Brain pericyte (primary cell): Measurements from ENCODE around the gene TNFRSF25.

Experiments
- DNase-seq: peaks from one replicate; pipeline ENCODE4 v3.0.0-alpha.2; 2012; ENCODE audit warnings: low read depth, low spot score

Gene TNFRSF25, protein sequence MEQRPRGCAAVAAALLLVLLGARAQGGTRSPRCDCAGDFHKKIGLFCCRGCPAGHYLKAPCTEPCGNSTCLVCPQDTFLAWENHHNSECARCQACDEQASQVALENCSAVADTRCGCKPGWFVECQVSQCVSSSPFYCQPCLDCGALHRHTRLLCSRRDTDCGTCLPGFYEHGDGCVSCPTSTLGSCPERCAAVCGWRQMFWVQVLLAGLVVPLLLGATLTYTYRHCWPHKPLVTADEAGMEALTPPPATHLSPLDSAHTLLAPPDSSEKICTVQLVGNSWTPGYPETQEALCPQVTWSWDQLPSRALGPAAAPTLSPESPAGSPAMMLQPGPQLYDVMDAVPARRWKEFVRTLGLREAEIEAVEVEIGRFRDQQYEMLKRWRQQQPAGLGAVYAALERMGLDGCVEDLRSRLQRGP

GRCh38 chr1:6466023-6466422 is at the start of gene TNFRSF25:
TSS of gene TNFRSF25 (minus strand) at chr1:6466173. CDS start at chr1:6466107, 66 bp downstream.
- DNase-seq, result no peak

- no peak for DNase-seq
Measured at GRCh38 chr1:6515771-6516170, 49.8 kb upstream of the TNFRSF25 start.

DNA sequence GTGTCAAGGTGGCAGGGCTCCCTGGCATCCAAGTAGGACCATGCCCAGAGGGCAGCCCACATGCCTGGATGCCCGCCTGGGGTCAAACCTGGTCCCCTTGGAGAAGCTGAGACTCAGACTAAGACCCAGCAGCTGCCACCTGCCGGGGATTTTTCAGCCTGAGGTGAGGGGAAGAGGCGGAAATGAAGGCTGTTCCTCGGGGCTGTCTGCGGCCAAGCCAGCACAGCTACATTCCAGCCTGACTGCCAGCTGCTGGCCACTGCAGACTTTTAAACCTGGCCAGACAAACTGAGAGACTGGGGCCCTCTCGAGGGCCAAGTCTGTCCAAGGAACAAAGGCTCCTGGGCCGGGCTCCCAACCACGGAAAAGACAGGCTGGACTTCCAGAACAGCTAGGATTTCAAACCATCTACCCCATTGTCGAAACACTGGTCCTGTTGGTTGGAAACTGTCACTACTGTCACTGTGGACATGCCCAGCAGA is 47.4 kb upstream of the TNFRSF25 start:
- DNase-seq, result no peak

DNA sequence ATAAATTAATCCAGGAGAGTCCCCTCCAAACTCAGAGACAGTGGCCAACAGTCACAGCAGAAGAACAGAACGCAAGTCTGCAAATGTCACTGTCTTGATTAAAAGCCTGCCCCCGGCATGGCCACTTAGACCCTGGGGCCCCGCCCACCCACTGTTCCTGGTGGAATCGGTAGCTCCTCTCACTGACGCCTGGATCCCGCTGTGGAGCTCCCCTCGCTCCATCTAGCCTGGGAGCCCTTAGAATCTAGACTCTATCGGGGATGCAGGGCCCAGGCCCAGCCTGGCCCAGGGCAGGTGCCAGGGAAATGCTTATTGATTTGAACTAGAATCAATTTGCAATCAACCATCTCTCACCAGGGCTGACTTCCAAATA is 46.9 kb upstream of the TNFRSF25 start:
- DNase-seq, result no peak

DNA sequence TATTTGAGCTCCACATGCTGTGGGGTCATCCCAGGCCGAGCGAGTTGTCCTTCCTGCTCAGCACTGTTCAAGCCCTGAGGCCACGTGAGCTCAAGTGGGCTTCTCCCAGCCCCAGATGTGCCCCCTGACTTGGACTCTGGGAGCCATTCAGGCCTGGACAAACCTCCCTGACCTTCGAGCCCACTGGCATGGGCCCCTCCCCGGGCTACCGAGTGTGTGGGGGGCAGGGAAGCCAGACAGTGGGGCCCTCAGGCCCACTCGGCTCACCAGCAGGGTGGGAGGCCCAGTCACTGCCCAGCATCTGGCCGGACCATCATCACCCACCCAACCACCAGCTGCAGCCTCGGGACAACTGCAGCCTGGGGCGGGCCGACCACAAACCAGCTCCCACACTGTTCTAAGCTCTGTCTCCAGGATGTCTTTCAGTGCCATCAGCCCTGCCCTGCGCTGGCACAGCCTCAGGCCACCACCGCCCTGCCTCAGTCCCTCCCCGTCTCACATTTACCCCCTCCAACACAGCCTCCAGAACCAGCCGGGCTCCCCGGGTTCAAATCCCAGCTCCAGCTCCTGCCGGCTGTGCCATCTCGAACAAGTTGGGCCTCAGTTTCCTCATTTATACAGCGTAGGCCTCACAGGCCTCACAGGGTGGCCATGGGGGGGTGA is 46.4 kb upstream of the TNFRSF25 start:
- no peak for DNase-seq

GRCh38 chr1:6511561-6512244 is 45.7 kb upstream of the TNFRSF25 start:
- DNase-seq, result no peak

- no peak for DNase-seq
Measured at GRCh38 chr1:6511056-6511455, 45.1 kb upstream of the TNFRSF25 start.

DNA sequence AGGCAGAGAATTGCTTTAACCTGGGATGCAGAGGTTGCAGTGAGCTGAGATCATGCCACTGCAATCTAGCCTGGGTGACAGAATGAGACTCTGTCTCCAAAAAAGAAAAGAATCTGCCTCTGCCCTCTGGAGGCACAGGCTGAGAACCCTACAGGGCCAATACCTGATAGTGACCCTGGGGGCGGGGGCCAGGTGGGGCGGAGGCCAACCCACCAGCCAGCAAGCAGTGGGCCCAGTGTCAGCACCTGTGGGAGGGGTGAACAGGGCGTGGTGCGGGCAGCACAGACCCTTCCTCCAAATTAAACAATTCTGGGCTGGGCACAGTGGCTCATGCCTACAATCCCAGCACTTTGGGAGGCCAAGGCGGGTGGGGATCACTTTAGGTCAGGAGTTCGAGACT is 44.5 kb upstream of the TNFRSF25 start:
- no peak for DNase-seq

DNA sequence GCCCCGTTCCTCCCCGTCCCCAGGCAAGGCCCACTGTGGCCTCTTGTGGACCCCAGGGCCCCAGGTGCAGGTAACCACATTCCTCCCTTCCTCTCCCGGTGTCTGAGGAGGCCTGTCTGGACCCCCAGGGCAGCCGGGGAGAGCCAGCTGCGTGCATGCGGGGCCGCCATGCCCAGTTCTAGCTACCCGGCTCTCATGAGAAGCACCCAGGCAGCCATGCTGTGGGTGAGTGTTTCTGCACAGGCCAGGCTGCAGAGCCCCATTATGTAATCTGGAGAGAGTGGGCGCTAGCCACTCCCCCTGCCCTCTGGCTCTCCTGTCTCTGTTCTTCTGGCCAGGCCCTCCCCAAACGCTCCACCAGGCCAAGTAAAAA is 43.9 kb upstream of the TNFRSF25 start:
- no peak for DNase-seq

- no peak for DNase-seq
Measured at GRCh38 chr1:6509220-6509918, 43.4 kb upstream of the TNFRSF25 start.

GRCh38 chr1:6508816-6509189 is 42.8 kb upstream of the TNFRSF25 start:
- DNase-seq, result no peak

DNA sequence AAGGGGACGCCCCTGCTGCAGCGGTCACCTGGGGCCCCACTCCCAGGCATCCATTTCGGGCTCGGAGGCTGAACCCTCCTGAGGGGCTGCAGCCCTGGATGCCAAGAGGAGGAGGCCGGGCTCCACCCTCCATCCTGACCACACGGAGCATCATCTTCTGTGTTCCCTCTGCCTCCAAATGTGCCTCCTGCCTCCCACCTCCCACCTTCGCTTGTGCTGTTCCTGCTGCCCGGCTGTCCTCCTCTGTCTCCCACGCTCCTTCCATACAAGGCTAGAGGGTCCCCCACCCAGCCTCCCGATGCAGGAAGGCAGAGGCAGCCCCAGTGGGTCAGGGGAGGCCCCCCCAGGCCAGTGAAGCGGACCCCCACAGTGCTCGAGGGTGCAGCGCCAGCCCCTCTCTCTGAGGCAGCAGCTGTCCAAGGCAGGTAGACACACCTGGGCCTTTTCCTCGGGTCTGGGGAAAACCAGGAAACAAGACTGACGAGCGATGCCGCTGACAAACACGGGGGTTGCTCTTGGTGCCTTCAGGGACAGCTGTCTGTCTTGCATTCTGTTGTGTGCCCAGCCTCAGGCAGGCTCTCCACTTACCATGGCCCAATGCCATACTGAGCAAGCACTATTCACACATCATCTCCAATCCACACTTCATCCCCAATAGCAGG is 42.3 kb upstream of the TNFRSF25 start:
- no peak for DNase-seq

- DNase-seq, result no peak
Measured at GRCh38 chr1:6507461-6507911, 41.5 kb upstream of the TNFRSF25 start.

DNA sequence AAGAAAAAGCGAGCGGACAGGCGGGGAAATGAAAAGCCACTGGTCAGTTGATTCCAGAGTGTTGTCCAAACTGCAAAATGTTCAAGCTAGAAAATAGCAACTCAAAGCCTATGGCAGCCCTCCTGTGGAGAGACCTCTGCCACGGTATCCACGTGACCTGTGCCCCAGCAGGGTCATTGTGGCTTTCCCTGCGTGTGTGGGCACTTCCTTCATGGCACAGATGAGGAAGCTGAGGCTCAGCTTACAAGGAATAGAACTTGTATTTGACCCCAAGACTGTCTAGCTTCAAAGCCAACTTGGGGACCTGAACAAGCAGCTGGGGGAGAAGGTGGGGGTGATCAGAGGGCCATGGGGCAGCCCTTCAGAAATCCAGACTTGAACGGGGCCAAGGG is 41.1 kb upstream of the TNFRSF25 start:
- no peak for DNase-seq

DNA sequence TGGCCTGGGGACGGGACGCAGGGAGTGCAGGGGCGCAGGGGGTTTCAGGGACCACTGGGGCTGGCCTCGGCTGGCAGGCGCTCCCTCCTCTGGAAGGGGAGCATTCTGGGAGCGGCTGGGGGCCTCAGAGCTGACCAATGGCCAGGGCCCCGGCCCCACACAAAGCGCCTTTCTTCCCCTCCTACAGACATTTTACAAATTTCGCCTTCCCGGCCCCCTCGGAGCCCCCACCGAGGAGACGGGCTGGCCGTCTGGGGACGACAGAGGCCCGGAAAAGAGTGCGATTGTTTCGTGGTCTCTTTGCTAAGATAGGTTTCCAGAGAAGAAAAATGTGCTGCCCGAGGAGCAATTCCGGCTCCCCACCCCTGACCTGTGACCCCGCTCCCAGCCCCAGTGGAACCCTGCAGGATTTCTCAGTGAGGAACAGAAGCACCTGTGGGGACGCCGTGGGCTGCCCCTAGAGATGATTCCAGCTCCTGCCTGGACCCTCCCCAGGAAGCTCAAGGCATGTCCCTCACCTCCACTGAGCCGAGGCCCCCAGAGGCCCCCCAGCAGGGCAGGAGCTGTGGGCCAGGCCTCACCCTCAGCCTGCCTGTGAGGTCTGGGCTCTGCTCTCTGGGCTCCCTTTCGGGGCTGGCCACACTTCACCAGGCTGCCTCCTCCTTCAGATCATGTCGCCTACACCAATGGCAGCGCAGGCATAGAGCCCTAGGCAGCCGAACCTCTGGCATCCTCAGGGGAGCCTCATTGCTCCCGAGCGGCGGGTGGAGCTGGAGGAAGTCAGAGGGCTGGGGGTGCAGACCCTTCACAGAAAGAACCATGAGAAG is 40.5 kb upstream of the TNFRSF25 start:
- no peak for DNase-seq

DNA sequence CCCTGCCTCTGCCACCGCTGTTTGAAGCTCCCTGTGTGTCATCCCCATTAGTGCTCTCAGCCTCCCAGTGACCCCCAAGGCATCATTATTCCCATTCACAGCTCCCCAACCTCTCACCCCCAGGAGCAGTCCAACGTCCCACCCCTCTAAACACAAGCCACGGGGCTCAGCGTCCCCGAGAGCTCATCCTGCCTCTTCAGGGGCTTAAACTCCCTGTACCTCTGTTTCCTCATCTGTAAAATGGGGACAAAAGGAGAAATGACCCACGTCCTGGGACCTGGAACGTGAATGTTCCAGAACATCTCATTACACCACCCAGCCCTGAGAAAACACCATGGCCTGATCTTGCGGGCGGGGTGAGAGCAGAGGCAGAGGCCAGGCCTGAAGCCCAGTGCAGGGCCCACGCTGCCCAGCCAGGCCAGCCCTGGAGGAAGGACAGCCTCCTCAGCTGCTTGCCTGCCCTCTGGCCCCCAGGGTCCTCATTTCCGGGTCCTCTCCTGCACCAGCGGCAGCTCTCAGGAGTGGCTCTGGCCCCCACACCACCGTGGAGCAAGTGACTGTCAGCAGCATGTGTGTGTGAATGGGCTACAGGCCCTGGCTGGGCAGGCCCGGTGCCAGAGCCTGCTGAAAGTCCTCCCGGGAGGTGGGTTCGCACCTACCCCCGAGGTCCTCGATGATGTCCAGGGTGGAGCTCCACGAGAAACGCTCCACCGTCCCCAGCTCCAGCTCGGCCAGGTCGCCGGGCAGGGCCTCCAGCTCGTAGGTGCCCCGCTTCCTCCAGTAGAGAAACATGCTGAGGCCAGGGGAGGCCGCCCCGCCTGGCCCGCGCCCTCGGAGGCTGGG is 39.6 kb upstream of the TNFRSF25 start:
- DNase-seq, result no peak

GRCh38 chr1:6504887-6505286 is 38.9 kb upstream of the TNFRSF25 start:
- DNase-seq, result no peak

- no peak for DNase-seq
Measured at GRCh38 chr1:6503884-6504602, 38.1 kb upstream of the TNFRSF25 start.
